Liver (tissue), 9 donors: ENCODE data around the gene MAPRE2. TPM values are rescaled to one million over a fixed set of nuclear protein-coding genes. Genes with fewer than 3 reads are reported as not detected.

Experiments
- DNase-seq: peaks from one replicate; pipeline ENCODE4 v3.0.0-alpha.2; 2017; ENCODE audit warnings: low spot score
- H3K27ac ChIP-seq, 2 donors: one replicate each; pipeline ENCODE4 v1.7.0; 2013; ENCODE audit warnings: inconsistent platforms in 2 of 2, low read length in 2 of 2, control low read depth in 1 of 2, low read depth in 1 of 2, mild to moderate bottlenecking in 1 of 2
- H3K27me3 ChIP-seq, 4 donors: one replicate each; pipeline versions ENCODE4 v1.6.1 to v1.7.0; 2013; ENCODE audit warnings: low read length in 3 of 4, inconsistent platforms in 1 of 4, mild to moderate bottlenecking in 1 of 4, moderate library complexity in 1 of 4; ENCODE audit not compliant: control insufficient read depth in 4 of 4, insufficient read depth in 4 of 4
- H3K36me3 ChIP-seq, 4 donors: one replicate each; pipeline versions ENCODE4 v1.6.1 to v1.7.0; 2013; ENCODE audit warnings: low read length in 3 of 4, mild to moderate bottlenecking in 3 of 4, low read depth in 1 of 4, moderate library complexity in 1 of 4; ENCODE audit not compliant: control insufficient read depth in 4 of 4, insufficient read depth in 3 of 4
- H3K4me1 ChIP-seq, 4 donors: one replicate each; pipeline versions ENCODE4 v1.6.1 to v1.7.0; 2013; ENCODE audit warnings: low read length in 3 of 4, mild to moderate bottlenecking in 3 of 4, moderate library complexity in 1 of 4; ENCODE audit not compliant: control insufficient read depth in 4 of 4, insufficient read depth in 4 of 4
- H3K4me3 ChIP-seq, 3 donors: one replicate each; pipeline versions ENCODE4 v1.6.1 to v1.7.0; 2013; ENCODE audit warnings: low read length in 3 of 3, control low read depth in 1 of 3, low read depth in 1 of 3, mild to moderate bottlenecking in 1 of 3
- H3K9ac ChIP-seq, 2 donors: one replicate each; pipeline ENCODE4 v1.7.0; 2013; ENCODE audit warnings: low read length in 2 of 2, mild to moderate bottlenecking in 2 of 2, moderate library complexity in 2 of 2, control low read depth in 1 of 2, low read depth in 1 of 2
- H3K9me3 ChIP-seq, 4 donors: one replicate each; pipeline versions ENCODE4 v1.6.1 to v1.7.0; 2013; ENCODE audit warnings: low read length in 3 of 4; ENCODE audit not compliant: control insufficient read depth in 4 of 4
- EGR1 ChIP-seq, 2 donors: IDR thresholded peaks; 2 replicates each; pipeline ENCODE4 v1.6.1; 2016 to 2018; ENCODE audit warnings: antibody characterized with exemption in 2 of 2, low read depth in 2 of 2
- FOXA1 ChIP-seq: IDR thresholded peaks from 2 replicates; pipeline ENCODE4 v1.6.1; 2016; ENCODE audit warnings: antibody characterized with exemption
- FOXA2 ChIP-seq: IDR thresholded peaks from 2 replicates; pipeline ENCODE4 v1.6.1; 2016; ENCODE audit warnings: antibody characterized with exemption
- GABPA ChIP-seq, 2 donors: IDR thresholded peaks in 1 of 2; conservative IDR thresholded peaks in 1 of 2; 2 replicates each; pipeline ENCODE4 v1.6.1; 2016; ENCODE audit warnings: antibody characterized with exemption in 2 of 2, mild to moderate bottlenecking in 1 of 2, moderate library complexity in 1 of 2
- JUND ChIP-seq, 2 donors: IDR thresholded peaks; 2 replicates each; pipeline ENCODE4 v1.6.1; 2016; ENCODE audit warnings: antibody characterized with exemption in 2 of 2
- NR2F2 ChIP-seq: IDR thresholded peaks from 2 replicates; pipeline ENCODE4 v1.6.1; 2016; ENCODE audit warnings: antibody characterized with exemption
- RAD21 ChIP-seq, 2 donors: IDR thresholded peaks; 2 replicates each; pipeline ENCODE4 v1.6.1; 2016; ENCODE audit warnings: antibody characterized with exemption in 2 of 2, mild to moderate bottlenecking in 2 of 2
- RXRA ChIP-seq, 2 donors: IDR thresholded peaks; 2 replicates each; pipeline ENCODE4 v1.6.1; 2017 to 2018; ENCODE audit warnings: antibody characterized with exemption in 2 of 2, mild to moderate bottlenecking in 1 of 2
- SP1 ChIP-seq: IDR thresholded peaks from 2 replicates; pipeline ENCODE4 v1.6.1; 2018; ENCODE audit warnings: antibody characterized with exemption, mild to moderate bottlenecking
- TAF1 ChIP-seq: conservative IDR thresholded peaks from 2 replicates; pipeline ENCODE4 v1.6.1; 2016; ENCODE audit warnings: antibody characterized with exemption, mild to moderate bottlenecking
- YY1 ChIP-seq: IDR thresholded peaks from 2 replicates; pipeline ENCODE4 v1.6.1; 2016; ENCODE audit warnings: antibody characterized with exemption, mild to moderate bottlenecking
- WGBS: extraction: QIAGEN DNeasy Blood & Tissue Kit; methylation state at CpG from one replicate; pipeline ENCODE4 v1.1.7; 2013; 5-methylcytosine and 5-hydroxymethylcytosine counted together
- polyA plus RNA-seq, 2 donors: library from polyadenylated mRNA; stranded (reverse) in 1 of 2; unstranded in 1 of 2; fragments of 200-250 nt in 1 of 2; fragments of >200 nt in 1 of 2; fragmentation: Nextera tagmentation in 1 of 2; extraction: Ambion mirVana in 1 of 2; gene quantifications; one replicate each; pipeline versions ENCODE4 v1.2.1 to v1.2.3, GENCODE V29; 2013 to 2015
- total RNA-seq, 2 donors: library from RNA; depleted of rRNA; stranded (reverse); fragments of >200 nt; gene quantifications; one replicate each; pipeline ENCODE4 v1.2.3, GENCODE V29; 2014
- TF ChIP-seq, protein P1 (sequence below): fragments of 150-350 bp; IDR thresholded peaks from 2 replicates; pipeline ENCODE4 v1.5.1; 2017; ENCODE audit warnings: improper control_type of control experiment, low read depth, low read length; ENCODE audit not compliant: missing input control
- TF ChIP-seq, protein P2 (sequence below): IDR thresholded peaks from 2 replicates; pipeline ENCODE4 v1.6.1; 2016; ENCODE audit warnings: antibody characterized with exemption
- TF ChIP-seq, protein P3 (sequence below): IDR thresholded peaks from 2 replicates; pipeline ENCODE4 v1.6.1; 2016; ENCODE audit warnings: antibody characterized with exemption
- TF ChIP-seq, protein P4 (sequence below): IDR thresholded peaks from 2 replicates; pipeline ENCODE4 v1.6.1; 2016; ENCODE audit warnings: antibody characterized with exemption, mild to moderate bottlenecking
- TF ChIP-seq, protein P5 (sequence below): IDR thresholded peaks from 2 replicates; pipeline ENCODE4 v1.6.1; 2016; ENCODE audit warnings: antibody characterized with exemption
- donor health status: healthy.
- donor health status: healthy.
- donor health status: healthy.
- donor health status: healthy.
- donor health status: healthy.

The MAPRE2 gene
- total and polyA plus RNA-seq, 4 donors = 7.9 to 12.8 (median 11.0) TPM

DNA sequence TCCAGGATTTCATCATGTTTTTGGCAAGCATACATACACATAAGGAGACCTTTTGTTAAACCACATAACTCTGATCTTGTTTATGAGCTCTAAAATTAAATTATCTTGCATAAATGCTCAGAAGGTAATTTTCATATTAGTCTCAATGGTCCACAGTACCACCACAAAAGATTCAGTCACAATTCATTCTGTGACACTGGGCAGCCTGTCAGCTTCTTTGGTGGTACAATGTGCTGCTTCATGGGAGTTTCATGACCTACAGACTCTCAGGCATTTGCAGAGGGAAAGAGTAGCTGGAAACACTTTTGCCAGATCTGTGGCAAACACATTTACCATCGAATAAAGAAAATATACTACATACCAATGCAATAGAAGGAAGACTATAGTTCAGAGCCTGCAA, 148.3 kb downstream of the MAPRE2 start:
- 69% methylated on average over 1 of the region's 1 CpG for WGBS

More for the DNA sequence above, 148.3 kb downstream of the MAPRE2 start:
- no peaks in the 10 kb centered on the region for H3K27me3 ChIP-seq
- H3K27ac ChIP-seq = no peak overlapping the region
- no peaks in the 10 kb centered on the region for H3K9me3 ChIP-seq
- no peak for TF ChIP-seq RAD21 (IDR thresholded peaks at IDR 0.05)
- no peak for TF ChIP-seq EGR1 (IDR thresholded peaks at IDR 0.05; ENCODE audit: low read depth in 2 of 2)
- TF ChIP-seq, protein P1, sequence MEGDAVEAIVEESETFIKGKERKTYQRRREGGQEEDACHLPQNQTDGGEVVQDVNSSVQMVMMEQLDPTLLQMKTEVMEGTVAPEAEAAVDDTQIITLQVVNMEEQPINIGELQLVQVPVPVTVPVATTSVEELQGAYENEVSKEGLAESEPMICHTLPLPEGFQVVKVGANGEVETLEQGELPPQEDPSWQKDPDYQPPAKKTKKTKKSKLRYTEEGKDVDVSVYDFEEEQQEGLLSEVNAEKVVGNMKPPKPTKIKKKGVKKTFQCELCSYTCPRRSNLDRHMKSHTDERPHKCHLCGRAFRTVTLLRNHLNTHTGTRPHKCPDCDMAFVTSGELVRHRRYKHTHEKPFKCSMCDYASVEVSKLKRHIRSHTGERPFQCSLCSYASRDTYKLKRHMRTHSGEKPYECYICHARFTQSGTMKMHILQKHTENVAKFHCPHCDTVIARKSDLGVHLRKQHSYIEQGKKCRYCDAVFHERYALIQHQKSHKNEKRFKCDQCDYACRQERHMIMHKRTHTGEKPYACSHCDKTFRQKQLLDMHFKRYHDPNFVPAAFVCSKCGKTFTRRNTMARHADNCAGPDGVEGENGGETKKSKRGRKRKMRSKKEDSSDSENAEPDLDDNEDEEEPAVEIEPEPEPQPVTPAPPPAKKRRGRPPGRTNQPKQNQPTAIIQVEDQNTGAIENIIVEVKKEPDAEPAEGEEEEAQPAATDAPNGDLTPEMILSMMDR = no peak
- TF ChIP-seq, protein P2, sequence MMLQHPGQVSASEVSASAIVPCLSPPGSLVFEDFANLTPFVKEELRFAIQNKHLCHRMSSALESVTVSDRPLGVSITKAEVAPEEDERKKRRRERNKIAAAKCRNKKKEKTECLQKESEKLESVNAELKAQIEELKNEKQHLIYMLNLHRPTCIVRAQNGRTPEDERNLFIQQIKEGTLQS = no peak
- TF ChIP-seq GABPA (IDR thresholded peaks at IDR 0.05 in 1 of 2, conservative IDR thresholded peaks at IDR 0.05 in 1 of 2) = no peak
- TF ChIP-seq, protein P3, sequence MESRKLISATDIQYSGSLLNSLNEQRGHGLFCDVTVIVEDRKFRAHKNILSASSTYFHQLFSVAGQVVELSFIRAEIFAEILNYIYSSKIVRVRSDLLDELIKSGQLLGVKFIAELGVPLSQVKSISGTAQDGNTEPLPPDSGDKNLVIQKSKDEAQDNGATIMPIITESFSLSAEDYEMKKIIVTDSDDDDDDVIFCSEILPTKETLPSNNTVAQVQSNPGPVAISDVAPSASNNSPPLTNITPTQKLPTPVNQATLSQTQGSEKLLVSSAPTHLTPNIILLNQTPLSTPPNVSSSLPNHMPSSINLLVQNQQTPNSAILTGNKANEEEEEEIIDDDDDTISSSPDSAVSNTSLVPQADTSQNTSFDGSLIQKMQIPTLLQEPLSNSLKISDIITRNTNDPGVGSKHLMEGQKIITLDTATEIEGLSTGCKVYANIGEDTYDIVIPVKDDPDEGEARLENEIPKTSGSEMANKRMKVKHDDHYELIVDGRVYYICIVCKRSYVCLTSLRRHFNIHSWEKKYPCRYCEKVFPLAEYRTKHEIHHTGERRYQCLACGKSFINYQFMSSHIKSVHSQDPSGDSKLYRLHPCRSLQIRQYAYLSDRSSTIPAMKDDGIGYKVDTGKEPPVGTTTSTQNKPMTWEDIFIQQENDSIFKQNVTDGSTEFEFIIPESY = no peak
- TF ChIP-seq TAF1 = no peak
- no peak for TF ChIP-seq NR2F2
- no peak for TF ChIP-seq FOXA2
- TF ChIP-seq JUND (IDR thresholded peaks at IDR 0.05) = no peak
- TF ChIP-seq, protein P4, sequence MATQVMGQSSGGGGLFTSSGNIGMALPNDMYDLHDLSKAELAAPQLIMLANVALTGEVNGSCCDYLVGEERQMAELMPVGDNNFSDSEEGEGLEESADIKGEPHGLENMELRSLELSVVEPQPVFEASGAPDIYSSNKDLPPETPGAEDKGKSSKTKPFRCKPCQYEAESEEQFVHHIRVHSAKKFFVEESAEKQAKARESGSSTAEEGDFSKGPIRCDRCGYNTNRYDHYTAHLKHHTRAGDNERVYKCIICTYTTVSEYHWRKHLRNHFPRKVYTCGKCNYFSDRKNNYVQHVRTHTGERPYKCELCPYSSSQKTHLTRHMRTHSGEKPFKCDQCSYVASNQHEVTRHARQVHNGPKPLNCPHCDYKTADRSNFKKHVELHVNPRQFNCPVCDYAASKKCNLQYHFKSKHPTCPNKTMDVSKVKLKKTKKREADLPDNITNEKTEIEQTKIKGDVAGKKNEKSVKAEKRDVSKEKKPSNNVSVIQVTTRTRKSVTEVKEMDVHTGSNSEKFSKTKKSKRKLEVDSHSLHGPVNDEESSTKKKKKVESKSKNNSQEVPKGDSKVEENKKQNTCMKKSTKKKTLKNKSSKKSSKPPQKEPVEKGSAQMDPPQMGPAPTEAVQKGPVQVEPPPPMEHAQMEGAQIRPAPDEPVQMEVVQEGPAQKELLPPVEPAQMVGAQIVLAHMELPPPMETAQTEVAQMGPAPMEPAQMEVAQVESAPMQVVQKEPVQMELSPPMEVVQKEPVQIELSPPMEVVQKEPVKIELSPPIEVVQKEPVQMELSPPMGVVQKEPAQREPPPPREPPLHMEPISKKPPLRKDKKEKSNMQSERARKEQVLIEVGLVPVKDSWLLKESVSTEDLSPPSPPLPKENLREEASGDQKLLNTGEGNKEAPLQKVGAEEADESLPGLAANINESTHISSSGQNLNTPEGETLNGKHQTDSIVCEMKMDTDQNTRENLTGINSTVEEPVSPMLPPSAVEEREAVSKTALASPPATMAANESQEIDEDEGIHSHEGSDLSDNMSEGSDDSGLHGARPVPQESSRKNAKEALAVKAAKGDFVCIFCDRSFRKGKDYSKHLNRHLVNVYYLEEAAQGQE = no peak
- TF ChIP-seq YY1 = no peak
- TF ChIP-seq, protein P5, sequence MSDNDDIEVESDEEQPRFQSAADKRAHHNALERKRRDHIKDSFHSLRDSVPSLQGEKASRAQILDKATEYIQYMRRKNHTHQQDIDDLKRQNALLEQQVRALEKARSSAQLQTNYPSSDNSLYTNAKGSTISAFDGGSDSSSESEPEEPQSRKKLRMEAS = no peak
- TF ChIP-seq SP1 = no peak
- TF ChIP-seq FOXA1 = no peak
- TF ChIP-seq RXRA (IDR thresholded peaks at IDR 0.05) = no peak
- no peak overlapping the region for H3K4me3 ChIP-seq
- no peak overlapping the region for H3K9ac ChIP-seq
- no peak for DNase-seq
- H3K36me3 ChIP-seq = no peaks in the 10 kb centered on the region
- peaks cover 0 to 4% (median 0%) of the 10 kb centered on the region in 4 donors for H3K4me1 ChIP-seq
